Right cardiac atrium (tissue), 5 donors: Measurements from ENCODE around the gene KRT3. TPM values are rescaled to one million over a fixed set of nuclear protein-coding genes. Genes with fewer than 3 reads are reported as not detected.

Experiments
- ATAC-seq, 2 donors: fragments of 200-7000 bp; cut with Tn5 transposase; one replicate each; pipeline versions ENCODE4 v1.8.0 to v1.9.1; 2020; ENCODE audit warnings: moderate library complexity in 2 of 2, mild to moderate bottlenecking in 1 of 2
- DNase-seq, 3 donors: peaks; one replicate each; pipeline ENCODE4 v3.0.0-alpha.2; 2020
- H3K27ac ChIP-seq: one replicate; pipeline ENCODE4 v1.5.1; 2013; ENCODE audit warnings: mild to moderate bottlenecking, low read length, control low read depth, moderate library complexity
- H3K27me3 ChIP-seq: one replicate; pipeline ENCODE4 v1.6.1; 2013; ENCODE audit not compliant: control insufficient read depth, insufficient read depth
- H3K4me1 ChIP-seq: one replicate; pipeline ENCODE4 v1.6.1; 2013; ENCODE audit warnings: low read length; ENCODE audit not compliant: control insufficient read depth, insufficient read depth
- H3K4me3 ChIP-seq: one replicate; pipeline ENCODE4 v1.5.1; 2013; ENCODE audit warnings: low read length, control low read depth
- H3K9me3 ChIP-seq: one replicate; pipeline ENCODE4 v1.6.1; 2013; ENCODE audit warnings: low read length; ENCODE audit not compliant: control insufficient read depth
- WGBS: extraction: QIAGEN DNeasy Blood & Tissue Kit; methylation state at CpG from one replicate; pipeline ENCODE4 v1.1.7; 2013; 5-methylcytosine and 5-hydroxymethylcytosine counted together
- intact Hi-C, 4 donors: fragments of 100-400 bp; cut with DNase I; formaldehyde crosslinking; loops; one replicate each; pipeline versions ENCODE4 v1.11.0 to v1.14.0; 2022 to 2023
- long read RNA-seq, 4 donors: library from polyadenylated mRNA; unstranded; transcript quantifications; one replicate each; pipeline ENCODE4 v2.0.0, GENCODE V29; 2020 to 2021
- polyA plus RNA-seq: library from polyadenylated mRNA; stranded (reverse); fragments of 200-250 nt; gene quantifications from one replicate; pipeline ENCODE4 v1.2.3, GENCODE V29; 2013
- total RNA-seq, 4 donors: library from RNA; stranded (reverse); fragmentation: NEBNext Ultra II Directional; extraction: Animal tissue kit (Norgen Biotek cat#: 25700); gene quantifications; one replicate each; pipeline ENCODE4 v1.2.1, GENCODE V29; 2021
- donor health status: healthy with polysubstance abuse.
- donor health status: DM: no; HTN: yes; CAD: no.
- donor health status: DM: no; HTN: no; CAD: no.
- donor health status: DM: no; HTN: yes; CAD: no; lungs with severe emphysema.
- donor health status: DM: yes; HTN: yes; CAD: no.

KRT3 gene
- total RNA-seq (not detected), polyA plus RNA-seq (not detected)
- long read RNA-seq, donor 1 = 0 reads
- long read RNA-seq, donor 2 = 0 reads
- long read RNA-seq, donor 3 = 0 reads
- long read RNA-seq, donor 4 = 0 reads

GRCh38 chr12:52795694-52796428, at the start of gene KRT3:
Gene KRT3, minus strand, starts transcription at chr12:52796117. Its CDS starts 75 bp downstream, at chr12:52796042.
- 88% methylated on average over 17 of the region's 17 CpGs for WGBS

GRCh38 chr12:52844386-52844785, 48.5 kb upstream of the KRT3 start:
- DNase-seq = no peak
- WGBS = 94% methylated on average over 11 of the region's 11 CpGs
- Histone ChIP-seq H3K27me3 (no peaks in the 10 kb centered on the region), H3K4me3 (no peak overlapping the region), H3K9me3 (no peaks in the 10 kb centered on the region), H3K4me1 (no peaks in the 10 kb centered on the region), H3K27ac (no peak overlapping the region)
- intact Hi-C loops = no loop called here
- no peak for ATAC-seq

More at GRCh38 chr12:52795694-52796428, at the start of gene KRT3:
- intact Hi-C loops = no loop called here
- ATAC-seq = no peak
- Histone ChIP-seq H3K27me3 (no peaks in the 10 kb centered on the region), H3K27ac (no peak within 1 kb of the TSS), H3K4me1 (no peaks in the 10 kb centered on the region), H3K4me3 (no peak within 1 kb of the TSS), H3K9me3 (no peaks in the 10 kb centered on the region)
- DNase-seq = no peak

GRCh38 chr12:52839436-52840105, 43.7 kb upstream of the KRT3 start:
- Histone ChIP-seq H3K4me1 (no peaks in the 10 kb centered on the region), H3K9me3 (no peaks in the 10 kb centered on the region), H3K27me3 (no peaks in the 10 kb centered on the region), H3K27ac (no peak overlapping the region), H3K4me3 (no peak overlapping the region)
- ATAC-seq (no peak), DNase-seq (no peak)
- intact Hi-C loops = no loop called here
- WGBS = 72% methylated on average over 18 of the region's 18 CpGs

GRCh38 chr12:52838609-52839435, 42.9 kb upstream of the KRT3 start:
- no peak overlapping the region for H3K4me3 ChIP-seq
- DNase-seq = no peak
- intact Hi-C loops = no loop called here
- no peak for ATAC-seq
- no peaks in the 10 kb centered on the region for H3K9me3 ChIP-seq
- H3K27me3 ChIP-seq = no peaks in the 10 kb centered on the region
- H3K27ac ChIP-seq = no peak overlapping the region
- no peaks in the 10 kb centered on the region for H3K4me1 ChIP-seq
- WGBS = 54% methylated on average over 14 of the region's 14 CpGs

- H3K27me3 ChIP-seq = no peaks in the 10 kb centered on the region
- DNase-seq = no peak
- intact Hi-C loops = no loop called here
- ATAC-seq = no peak
- WGBS = 81% methylated on average over 6 of the region's 6 CpGs
- H3K27ac ChIP-seq = no peak overlapping the region
- no peaks in the 10 kb centered on the region for H3K4me1 ChIP-seq
- H3K4me3 ChIP-seq = no peak overlapping the region
- H3K9me3 ChIP-seq = no peaks in the 10 kb centered on the region
Observed at GRCh38 chr12:52837781-52838608, 42.1 kb upstream of the KRT3 start.

GRCh38 chr12:52837413-52837741, 41.5 kb upstream of the KRT3 start:
- no peaks in the 10 kb centered on the region for H3K4me1 ChIP-seq
- H3K27me3 ChIP-seq = no peaks in the 10 kb centered on the region
- no peak overlapping the region for H3K4me3 ChIP-seq
- DNase-seq (no peak), ATAC-seq (no peak)
- H3K27ac ChIP-seq = no peak overlapping the region
- H3K9me3 ChIP-seq = no peaks in the 10 kb centered on the region
- WGBS = 81% methylated on average over 9 of the region's 9 CpGs
- intact Hi-C loops = no loop called here

- Histone ChIP-seq H3K4me1 (no peaks in the 10 kb centered on the region), H3K27ac (no peak overlapping the region), H3K27me3 (no peaks in the 10 kb centered on the region), H3K9me3 (no peaks in the 10 kb centered on the region), H3K4me3 (no peak overlapping the region)
- ATAC-seq (no peak), DNase-seq (no peak)
- intact Hi-C loops = no loop called here
- 88% methylated on average over 9 of the region's 9 CpGs for WGBS
Observed at GRCh38 chr12:52836491-52837412, 40.8 kb upstream of the KRT3 start.

- no peaks in the 10 kb centered on the region for H3K27me3 ChIP-seq
- ATAC-seq (no peak), DNase-seq (no peak)
- H3K9me3 ChIP-seq = no peaks in the 10 kb centered on the region
- no peak overlapping the region for H3K4me3 ChIP-seq
- intact Hi-C loops = no loop called here
- 56% methylated on average over 7 of the region's 7 CpGs for WGBS
- no peaks in the 10 kb centered on the region for H3K4me1 ChIP-seq
- no peak overlapping the region for H3K27ac ChIP-seq
Observed at GRCh38 chr12:52836042-52836466, 40.1 kb upstream of the KRT3 start.

GRCh38 chr12:52835271-52836041, 39.5 kb upstream of the KRT3 start:
- Histone ChIP-seq H3K9me3 (no peaks in the 10 kb centered on the region), H3K4me3 (no peak overlapping the region), H3K27me3 (no peaks in the 10 kb centered on the region), H3K4me1 (no peaks in the 10 kb centered on the region), H3K27ac (no peak overlapping the region)
- ATAC-seq = no peak
- intact Hi-C loops = no loop called here
- no peak for DNase-seq
- 75% methylated on average over 15 of the region's 15 CpGs for WGBS
